CD4-positive, alpha-beta T cell treated with Interleukin-15 for 1 hour (primary cell): ENCODE results near the gene RAD51B.

Source experiments
- DNase-seq: peaks from one replicate; pipeline ENCODE4 v3.0.0-alpha.2; 2020

Gene RAD51B

GRCh38 chr14:68399971-68400370, 580.4 kb downstream of the RAD51B start:
- no peak for DNase-seq

GRCh38 chr14:68401317-68401716, 581.7 kb downstream of the RAD51B start:
- DNase-seq, result no peak

GRCh38 chr14:68401855-68402254, 582.3 kb downstream of the RAD51B start:
- peak; percentile 34 for DNase-seq

- DNase-seq, result no peak
These were observed 583.0 kb downstream of the RAD51B start for GRCh38 chr14:68402525-68403101.

GRCh38 chr14:68403191-68404145, 583.9 kb downstream of the RAD51B start:
- DNase-seq, result no peak

GRCh38 chr14:68404146-68404527, 584.6 kb downstream of the RAD51B start:
- no peak for DNase-seq

GRCh38 chr14:68404652-68405183, 585.1 kb downstream of the RAD51B start:
- DNase-seq, result peak; percentile 19

- no peak for DNase-seq
These were observed 586.4 kb downstream of the RAD51B start for GRCh38 chr14:68405961-68406360.

GRCh38 chr14:68407285-68407684, 587.7 kb downstream of the RAD51B start:
- no peak for DNase-seq

- DNase-seq, result no peak
These were observed 588.2 kb downstream of the RAD51B start for GRCh38 chr14:68407825-68408224.

GRCh38 chr14:68408680-68409079, 589.1 kb downstream of the RAD51B start:
- peak; percentile 42 for DNase-seq

- no peak for DNase-seq
These were observed 589.8 kb downstream of the RAD51B start for GRCh38 chr14:68409387-68409786.

GRCh38 chr14:68412505-68413465, 593.2 kb downstream of the RAD51B start:
- DNase-seq, result no peak

- no peak for DNase-seq
These were observed 593.9 kb downstream of the RAD51B start for GRCh38 chr14:68413509-68413908.

GRCh38 chr14:68414121-68414520, 594.5 kb downstream of the RAD51B start:
- no peak for DNase-seq

- DNase-seq, result no peak
These were observed 596.6 kb downstream of the RAD51B start for GRCh38 chr14:68416171-68416570.

GRCh38 chr14:68417009-68417650, 597.6 kb downstream of the RAD51B start:
- DNase-seq, result no peak

- DNase-seq, result no peak
These were observed 598.9 kb downstream of the RAD51B start for GRCh38 chr14:68418174-68419118.

- no peak for DNase-seq
These were observed 600.8 kb downstream of the RAD51B start for GRCh38 chr14:68420350-68420749.

- no peak for DNase-seq
These were observed 601.5 kb downstream of the RAD51B start for GRCh38 chr14:68421116-68421515.

- DNase-seq, result no peak
These were observed 604.1 kb downstream of the RAD51B start for GRCh38 chr14:68423686-68424085.
